ENCODE measurements around the gene SETDB1. TPM values are rescaled to one million over a fixed set of nuclear protein-coding genes. Genes with fewer than 3 reads are reported as not detected.

SETDB1 gene
- total RNA-seq, 1 donor from 2014 or later = 20.6 TPM

- no peak for TF ChIP-seq CTCF (conservative IDR thresholded peaks at IDR 0.05; ENCODE audit: low read depth, low read length)
- peak within 1 kb of the TSS; percentile 88 for H3K4me3 ChIP-seq (ENCODE audit: low read depth, low read length)
- peak; percentile 74 for DNase-seq (ENCODE audit: low read depth)
Observed at GRCh38 chr1:151008244-151009205, 82.4 kb downstream of the SETDB1 start, which contains the start of gene PRUNE1. Gene PRUNE1, plus strand, starts transcription at chr1:151008449. Its CDS starts 184 bp downstream, at chr1:151008633.

- H3K4me3 ChIP-seq (ENCODE audit: low read depth, low read length) = peak overlapping the region; percentile 88
- DNase-seq (ENCODE audit: low read depth) = no peak
- no peak for TF ChIP-seq CTCF (conservative IDR thresholded peaks at IDR 0.05; ENCODE audit: low read depth, low read length)
Observed at GRCh38 chr1:151009206-151009587, 83.0 kb downstream of the SETDB1 start.

- TF ChIP-seq CTCF (conservative IDR thresholded peaks at IDR 0.05; ENCODE audit: low read depth, low read length) = no peak
- peak overlapping the region; percentile 88 for H3K4me3 ChIP-seq (ENCODE audit: low read depth, low read length)
- DNase-seq (ENCODE audit: low read depth) = no peak
Observed at GRCh38 chr1:151009674-151010345, 83.6 kb downstream of the SETDB1 start.

- TF ChIP-seq CTCF (conservative IDR thresholded peaks at IDR 0.05; ENCODE audit: low read depth, low read length) = no peak
- no peak for DNase-seq (ENCODE audit: low read depth)
- no peak overlapping the region for H3K4me3 ChIP-seq (ENCODE audit: low read depth, low read length)
Observed at GRCh38 chr1:151010346-151010726, 84.2 kb downstream of the SETDB1 start.

GRCh38 chr1:151011154-151011850 is 85.1 kb downstream of the SETDB1 start:
- H3K4me3 ChIP-seq (ENCODE audit: low read depth, low read length) = no peak overlapping the region
- no peak for TF ChIP-seq CTCF (conservative IDR thresholded peaks at IDR 0.05; ENCODE audit: low read depth, low read length)
- no peak for DNase-seq (ENCODE audit: low read depth)

GRCh38 chr1:151012684-151013471 is 86.7 kb downstream of the SETDB1 start:
- no peak for DNase-seq (ENCODE audit: low read depth)
- H3K4me3 ChIP-seq (ENCODE audit: low read depth, low read length) = no peak overlapping the region
- no peak for TF ChIP-seq CTCF (conservative IDR thresholded peaks at IDR 0.05; ENCODE audit: low read depth, low read length)
